ENCODE results near the gene ZBTB38.

DNA sequence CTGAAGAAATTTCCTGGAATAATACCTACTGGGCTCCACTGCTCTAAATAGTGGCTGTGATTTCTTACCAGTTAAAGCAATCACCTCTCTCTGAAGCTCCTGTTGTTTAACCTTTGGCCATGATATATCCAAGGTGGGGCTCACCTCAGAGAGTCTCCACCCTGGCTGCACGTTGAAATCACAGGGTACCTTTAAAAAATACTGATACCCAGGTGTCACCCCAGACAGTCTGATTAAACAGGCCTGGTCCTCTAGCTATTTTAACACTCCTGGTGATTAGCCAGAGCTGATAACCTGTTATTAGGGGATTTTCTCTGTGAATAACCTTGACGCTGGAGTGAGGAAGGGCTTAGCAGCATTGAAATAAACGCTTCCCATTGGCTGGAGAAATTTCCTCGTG lies 22.3 kb upstream of the ZBTB38 start:
- TF ChIP-seq, protein P1, sequence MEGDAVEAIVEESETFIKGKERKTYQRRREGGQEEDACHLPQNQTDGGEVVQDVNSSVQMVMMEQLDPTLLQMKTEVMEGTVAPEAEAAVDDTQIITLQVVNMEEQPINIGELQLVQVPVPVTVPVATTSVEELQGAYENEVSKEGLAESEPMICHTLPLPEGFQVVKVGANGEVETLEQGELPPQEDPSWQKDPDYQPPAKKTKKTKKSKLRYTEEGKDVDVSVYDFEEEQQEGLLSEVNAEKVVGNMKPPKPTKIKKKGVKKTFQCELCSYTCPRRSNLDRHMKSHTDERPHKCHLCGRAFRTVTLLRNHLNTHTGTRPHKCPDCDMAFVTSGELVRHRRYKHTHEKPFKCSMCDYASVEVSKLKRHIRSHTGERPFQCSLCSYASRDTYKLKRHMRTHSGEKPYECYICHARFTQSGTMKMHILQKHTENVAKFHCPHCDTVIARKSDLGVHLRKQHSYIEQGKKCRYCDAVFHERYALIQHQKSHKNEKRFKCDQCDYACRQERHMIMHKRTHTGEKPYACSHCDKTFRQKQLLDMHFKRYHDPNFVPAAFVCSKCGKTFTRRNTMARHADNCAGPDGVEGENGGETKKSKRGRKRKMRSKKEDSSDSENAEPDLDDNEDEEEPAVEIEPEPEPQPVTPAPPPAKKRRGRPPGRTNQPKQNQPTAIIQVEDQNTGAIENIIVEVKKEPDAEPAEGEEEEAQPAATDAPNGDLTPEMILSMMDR (IDR thresholded peaks at IDR 0.05), result no peak
- no peak for TF ChIP-seq POLR2A (IDR thresholded peaks at IDR 0.05)

Data from tibial nerve (tissue), 3 donors.